Mucosa of stomach (tissue), 1 donor: ENCODE measurements around the gene OSBPL8.

Experiments used
- H3K27me3 ChIP-seq: one replicate; pipeline ENCODE4 v1.7.0; 2013; ENCODE audit warnings: mild to moderate bottlenecking, low read length; ENCODE audit not compliant: control insufficient read depth, insufficient read depth
- H3K36me3 ChIP-seq: one replicate; pipeline ENCODE4 v1.7.0; 2013; ENCODE audit warnings: low read length; ENCODE audit not compliant: control insufficient read depth, insufficient read depth
- H3K4me1 ChIP-seq: one replicate; pipeline ENCODE4 v1.7.0; 2013; ENCODE audit warnings: mild to moderate bottlenecking, low read length; ENCODE audit not compliant: control insufficient read depth, insufficient read depth
- H3K4me3 ChIP-seq: one replicate; pipeline ENCODE4 v1.7.0; 2013; ENCODE audit warnings: low read length
- H3K9ac ChIP-seq: one replicate; pipeline ENCODE4 v1.7.0; 2013; ENCODE audit warnings: mild to moderate bottlenecking, low read length, moderate library complexity
- H3K9me3 ChIP-seq: one replicate; pipeline ENCODE4 v1.7.0; 2013; ENCODE audit warnings: mild to moderate bottlenecking, low read length, moderate library complexity; ENCODE audit not compliant: control insufficient read depth
- donor health status: Pancreatic carcinoma.

OSBPL8 gene

DNA sequence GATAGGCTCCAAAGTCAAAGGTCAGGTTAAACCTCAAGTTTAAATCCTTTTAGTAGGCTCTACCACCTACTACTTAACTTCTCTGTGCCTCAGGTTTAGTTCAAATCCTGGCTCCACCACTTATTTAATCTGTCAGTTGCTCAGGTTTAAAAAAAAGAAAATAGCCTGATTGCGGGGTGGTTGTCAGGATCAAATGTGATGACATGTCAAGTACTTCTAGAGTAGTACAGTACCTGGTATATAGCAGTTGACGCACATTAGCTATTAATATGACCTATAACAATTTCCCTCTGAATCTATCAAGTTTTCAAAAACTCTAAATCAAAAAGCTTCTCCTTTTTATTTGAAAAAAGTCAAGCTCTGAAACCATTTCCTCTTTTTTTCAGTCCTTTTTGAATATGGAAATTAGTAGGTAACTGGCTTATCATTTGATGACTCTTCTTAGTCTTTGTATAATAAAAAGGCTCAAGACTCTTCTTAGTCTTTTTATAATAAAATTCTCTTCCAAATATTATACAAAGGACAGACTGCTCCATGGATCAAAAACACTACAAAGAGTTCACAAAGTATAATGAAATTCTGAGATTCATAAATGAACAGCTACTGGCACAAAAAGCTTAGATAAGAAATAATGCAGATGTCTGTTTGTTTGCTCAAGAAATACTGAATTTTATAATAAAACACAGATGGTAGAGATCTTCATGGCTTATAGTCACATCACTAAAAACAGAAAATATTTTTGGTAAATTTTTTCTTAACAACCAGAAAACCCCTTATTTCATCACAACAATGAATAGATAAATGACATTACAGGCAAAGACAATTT lies 5.0 kb downstream of the OSBPL8 start:
- Histone ChIP-seq H3K4me3 (no peak overlapping the region), H3K27me3 (no peaks in the 10 kb centered on the region), H3K9me3 (no peaks in the 10 kb centered on the region), H3K4me1 (peaks cover 6% of the 10 kb centered on the region), H3K36me3 (no peaks in the 10 kb centered on the region), H3K9ac (no peak overlapping the region)

GRCh38 chr12:76552343-76552938 lies 7.1 kb downstream of the OSBPL8 start:
- Histone ChIP-seq H3K9me3 (no peaks in the 10 kb centered on the region), H3K9ac (no peak overlapping the region), H3K36me3 (no peaks in the 10 kb centered on the region), H3K4me1 (peaks cover 18% of the 10 kb centered on the region), H3K27me3 (no peaks in the 10 kb centered on the region), H3K4me3 (no peak overlapping the region)

- peaks cover 18% of the 10 kb centered on the region for H3K4me1 ChIP-seq
These were observed 8.1 kb downstream of the OSBPL8 start for GRCh38 chr12:76551482-76551888.

DNA sequence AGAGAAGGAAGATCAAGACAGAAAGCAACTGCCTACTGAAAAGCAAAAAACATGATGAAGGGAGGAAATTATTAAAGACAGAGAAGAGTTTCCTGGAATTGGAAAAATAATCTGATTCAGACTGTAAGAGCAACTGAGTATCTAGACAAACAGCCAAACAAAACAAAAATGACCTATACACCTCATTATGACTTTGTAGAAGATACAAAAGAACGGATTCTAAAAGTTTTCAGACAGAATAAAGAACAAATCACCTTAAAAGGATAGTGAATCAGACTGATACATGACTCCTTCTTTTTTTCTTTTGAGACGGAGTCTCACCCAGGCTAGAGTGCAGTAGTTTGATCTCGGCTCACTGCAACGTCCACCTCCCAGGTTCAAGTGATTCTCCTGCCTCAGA lies 10.4 kb downstream of the OSBPL8 start:
- Histone ChIP-seq H3K9me3 (no peaks in the 10 kb centered on the region), H3K36me3 (no peaks in the 10 kb centered on the region), H3K9ac (no peak overlapping the region), H3K4me1 (peaks cover 11% of the 10 kb centered on the region), H3K27me3 (no peaks in the 10 kb centered on the region), H3K4me3 (no peak overlapping the region)

More at GRCh38 chr12:76551482-76551888, 8.1 kb downstream of the OSBPL8 start:
- Histone ChIP-seq H3K9ac (no peak overlapping the region), H3K36me3 (no peaks in the 10 kb centered on the region), H3K9me3 (no peaks in the 10 kb centered on the region), H3K27me3 (no peaks in the 10 kb centered on the region), H3K4me3 (no peak overlapping the region)

- Histone ChIP-seq H3K9ac (no peak overlapping the region), H3K9me3 (no peaks in the 10 kb centered on the region), H3K36me3 (no peaks in the 10 kb centered on the region), H3K4me3 (no peak overlapping the region), H3K4me1 (peaks cover 11% of the 10 kb centered on the region), H3K27me3 (no peaks in the 10 kb centered on the region)
These were observed 11.2 kb downstream of the OSBPL8 start for GRCh38 chr12:76548222-76548837.

GRCh38 chr12:76547526-76547925 lies 12.0 kb downstream of the OSBPL8 start:
- Histone ChIP-seq H3K4me3 (no peak overlapping the region), H3K9me3 (no peaks in the 10 kb centered on the region), H3K9ac (no peak overlapping the region), H3K27me3 (no peaks in the 10 kb centered on the region), H3K4me1 (peaks cover 11% of the 10 kb centered on the region), H3K36me3 (no peaks in the 10 kb centered on the region)

GRCh38 chr12:76546889-76547288 lies 12.7 kb downstream of the OSBPL8 start:
- peaks cover 11% of the 10 kb centered on the region for H3K4me1 ChIP-seq
- H3K9me3 ChIP-seq = no peaks in the 10 kb centered on the region
- no peak overlapping the region for H3K4me3 ChIP-seq
- H3K36me3 ChIP-seq = no peaks in the 10 kb centered on the region
- no peak overlapping the region for H3K9ac ChIP-seq
- H3K27me3 ChIP-seq = no peaks in the 10 kb centered on the region

DNA sequence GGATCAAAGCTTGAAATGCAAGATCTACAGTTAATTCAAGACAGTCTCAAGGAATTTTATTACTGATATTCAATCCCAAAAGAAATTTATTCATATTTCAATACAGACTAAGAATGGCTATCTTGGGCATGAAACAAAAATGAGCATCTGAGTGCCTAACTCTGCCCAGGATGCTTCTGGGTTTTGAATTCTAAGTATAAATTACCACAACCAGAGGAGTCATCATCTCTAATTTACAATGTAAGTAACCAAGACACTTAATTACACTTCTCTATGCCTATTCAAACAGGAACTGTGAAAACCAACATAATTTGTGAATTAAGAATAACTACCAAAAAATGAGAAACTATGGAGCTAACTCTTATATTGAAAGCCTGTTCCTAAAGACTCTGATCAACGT lies 14.1 kb downstream of the OSBPL8 start:
- Histone ChIP-seq H3K9me3 (no peaks in the 10 kb centered on the region), H3K9ac (no peak overlapping the region), H3K4me3 (no peak overlapping the region), H3K27me3 (no peaks in the 10 kb centered on the region), H3K36me3 (no peaks in the 10 kb centered on the region), H3K4me1 (peaks cover 11% of the 10 kb centered on the region)

GRCh38 chr12:76544601-76545261 lies 14.8 kb downstream of the OSBPL8 start:
- Histone ChIP-seq H3K4me1 (peaks cover 11% of the 10 kb centered on the region), H3K36me3 (no peaks in the 10 kb centered on the region)

GRCh38 chr12:76543813-76544347 lies 15.7 kb downstream of the OSBPL8 start:
- no peak overlapping the region for H3K9ac ChIP-seq
- H3K36me3 ChIP-seq = no peaks in the 10 kb centered on the region
- H3K4me1 ChIP-seq = peaks cover 9% of the 10 kb centered on the region
- H3K27me3 ChIP-seq = no peaks in the 10 kb centered on the region
- no peak overlapping the region for H3K4me3 ChIP-seq
- no peaks in the 10 kb centered on the region for H3K9me3 ChIP-seq

More at GRCh38 chr12:76544601-76545261, 14.8 kb downstream of the OSBPL8 start:
- Histone ChIP-seq H3K9me3 (no peaks in the 10 kb centered on the region), H3K4me3 (no peak overlapping the region), H3K9ac (no peak overlapping the region), H3K27me3 (no peaks in the 10 kb centered on the region)

GRCh38 chr12:76542908-76543307 lies 16.7 kb downstream of the OSBPL8 start:
- Histone ChIP-seq H3K9me3 (no peaks in the 10 kb centered on the region), H3K36me3 (no peaks in the 10 kb centered on the region), H3K4me1 (no peaks in the 10 kb centered on the region), H3K4me3 (no peak overlapping the region), H3K9ac (no peak overlapping the region), H3K27me3 (no peaks in the 10 kb centered on the region)
